Activated CD8-positive, alpha-beta memory T cell treated with anti-CD3 and anti-CD28 coated beads, Interleukin-2, amount 10 ng/mL, durations not matched to agents 7 days and 5 days (primary cell): ENCODE data around the gene PHKB. TPM values are rescaled to one million over a fixed set of nuclear protein-coding genes. Genes with fewer than 3 reads are reported as not detected.

Experiments
- ATAC-seq: fragments of 150-1000 bp; cut with Tn5 transposase; one replicate; pipeline ENCODE4 v1.10.0; 2021; ENCODE audit warnings: moderate library complexity
- CTCF ChIA-PET: fragments of 350-600 bp; sonication (Branson Sonifier 250); formaldehyde crosslinking; loops from one replicate; lab custom pipeline; 2021; ENCODE audit warnings: antibody characterized with exemption; lab: Charles Lee
- DNase-seq: peaks from one replicate; pipeline ENCODE4 v3.0.0-alpha.2; 2020
- H3K27ac Mint-ChIP-seq: one replicate; pipeline ENCODE4 v1.8.0; 2021; ENCODE audit warnings: mild to moderate bottlenecking, mixed read lengths
- H3K27me3 Mint-ChIP-seq: one replicate; pipeline ENCODE4 v1.8.0; 2021; ENCODE audit warnings: mixed read lengths
- H3K36me3 Mint-ChIP-seq: one replicate; pipeline ENCODE4 v1.8.0; 2021; ENCODE audit warnings: mild to moderate bottlenecking, mixed read lengths
- H3K4me1 Mint-ChIP-seq: one replicate; pipeline ENCODE4 v1.8.0; 2021; ENCODE audit warnings: mixed read lengths
- H3K4me3 Mint-ChIP-seq: one replicate; pipeline ENCODE4 v1.8.0; 2021; ENCODE audit warnings: mild to moderate bottlenecking, moderate library complexity, mixed read lengths
- H3K9me3 Mint-ChIP-seq: one replicate; pipeline ENCODE4 v1.8.0; 2022; ENCODE audit warnings: low read depth, mixed read lengths
- total RNA-seq, 2 experiments: library from RNA; stranded (reverse); gene quantifications; one replicate each; pipeline ENCODE4 v1.2.3, GENCODE V29; 2021

Gene PHKB
- total RNA-seq, 2 experiments from 2014 or later: 33.7 to 35.7 TPM

- no peak overlapping the region for H3K27ac Mint-ChIP-seq
- CTCF ChIA-PET: no interaction called here
- ATAC-seq (no peak), DNase-seq (no peak)
- peaks cover under 1% of the 10 kb centered on the region for H3K9me3 Mint-ChIP-seq
- H3K27me3 Mint-ChIP-seq: no peaks in the 10 kb centered on the region
- peaks cover 41% of the 10 kb centered on the region for H3K36me3 Mint-ChIP-seq
- H3K4me3 Mint-ChIP-seq: no peak overlapping the region
- peaks cover 41% of the 10 kb centered on the region for H3K4me1 Mint-ChIP-seq
Measured at GRCh38 chr16:47571049-47571448, 109.9 kb downstream of the PHKB start.

- ATAC-seq: no peak
- Mint-ChIP-seq H3K4me3 (no peak overlapping the region), H3K9me3 (no peaks in the 10 kb centered on the region), H3K4me1 (peaks cover 42% of the 10 kb centered on the region), H3K27me3 (no peaks in the 10 kb centered on the region), H3K36me3 (peaks cover 36% of the 10 kb centered on the region), H3K27ac (no peak overlapping the region)
- no peak for DNase-seq
- CTCF ChIA-PET: no interaction called here
Measured at GRCh38 chr16:47571711-47572110, 110.6 kb downstream of the PHKB start.

GRCh38 chr16:47574091-47575054 lies 113.2 kb downstream of the PHKB start:
- no peak for DNase-seq
- ATAC-seq: peak; percentile 58
- Mint-ChIP-seq H3K36me3 (peaks cover 29% of the 10 kb centered on the region), H3K4me1 (peaks cover 28% of the 10 kb centered on the region), H3K27me3 (no peaks in the 10 kb centered on the region), H3K9me3 (no peaks in the 10 kb centered on the region), H3K4me3 (no peak overlapping the region), H3K27ac (peak overlapping the region; percentile 64)
- CTCF ChIA-PET: no interaction called here

- Mint-ChIP-seq H3K4me3 (no peak overlapping the region), H3K27me3 (no peaks in the 10 kb centered on the region), H3K4me1 (peaks cover 25% of the 10 kb centered on the region), H3K27ac (no peak overlapping the region), H3K9me3 (no peaks in the 10 kb centered on the region), H3K36me3 (peaks cover 25% of the 10 kb centered on the region)
- CTCF ChIA-PET: no interaction called here
- no peak for DNase-seq
- ATAC-seq: no peak
Measured at GRCh38 chr16:47577029-47577428, 115.9 kb downstream of the PHKB start.

GRCh38 chr16:47578033-47578432 lies 116.9 kb downstream of the PHKB start:
- DNase-seq: no peak
- no peak overlapping the region for H3K27ac Mint-ChIP-seq
- peaks cover 23% of the 10 kb centered on the region for H3K4me1 Mint-ChIP-seq
- peaks cover 16% of the 10 kb centered on the region for H3K36me3 Mint-ChIP-seq
- CTCF ChIA-PET: no interaction called here
- H3K27me3 Mint-ChIP-seq: no peaks in the 10 kb centered on the region
- ATAC-seq: no peak
- H3K4me3 Mint-ChIP-seq: no peak overlapping the region
- no peaks in the 10 kb centered on the region for H3K9me3 Mint-ChIP-seq

- no peaks in the 10 kb centered on the region for H3K9me3 Mint-ChIP-seq
- CTCF ChIA-PET: no interaction called here
Measured at GRCh38 chr16:47578573-47578972, 117.4 kb downstream of the PHKB start.

GRCh38 chr16:47581114-47581513 lies 120.0 kb downstream of the PHKB start:
- DNase-seq (no peak), ATAC-seq (no peak)
- CTCF ChIA-PET: no interaction called here
- Mint-ChIP-seq H3K36me3 (peaks cover 1% of the 10 kb centered on the region), H3K9me3 (no peaks in the 10 kb centered on the region), H3K27ac (no peak overlapping the region), H3K4me3 (no peak overlapping the region), H3K27me3 (no peaks in the 10 kb centered on the region), H3K4me1 (peaks cover 3% of the 10 kb centered on the region)

More at GRCh38 chr16:47578573-47578972, 117.4 kb downstream of the PHKB start:
- DNase-seq (no peak), ATAC-seq (no peak)
- Mint-ChIP-seq H3K36me3 (peaks cover 16% of the 10 kb centered on the region), H3K4me3 (no peak overlapping the region), H3K27ac (no peak overlapping the region), H3K4me1 (peaks cover 18% of the 10 kb centered on the region), H3K27me3 (no peaks in the 10 kb centered on the region)

GRCh38 chr16:47584464-47585225 lies 123.5 kb downstream of the PHKB start:
- Mint-ChIP-seq H3K4me1 (no peaks in the 10 kb centered on the region), H3K27me3 (no peaks in the 10 kb centered on the region), H3K9me3 (no peaks in the 10 kb centered on the region), H3K4me3 (no peak overlapping the region), H3K27ac (no peak overlapping the region), H3K36me3 (peaks cover 5% of the 10 kb centered on the region)
- DNase-seq (no peak), ATAC-seq (no peak)
- CTCF ChIA-PET: no interaction called here

GRCh38 chr16:47586121-47586520 lies 125.0 kb downstream of the PHKB start:
- peaks cover 13% of the 10 kb centered on the region for H3K36me3 Mint-ChIP-seq
- no peaks in the 10 kb centered on the region for H3K4me1 Mint-ChIP-seq
- no peak overlapping the region for H3K27ac Mint-ChIP-seq
- no peaks in the 10 kb centered on the region for H3K27me3 Mint-ChIP-seq
- DNase-seq (no peak), ATAC-seq (no peak)
- H3K4me3 Mint-ChIP-seq: no peak overlapping the region
- CTCF ChIA-PET: no interaction called here
- H3K9me3 Mint-ChIP-seq: no peaks in the 10 kb centered on the region

- no peak for ATAC-seq
- Mint-ChIP-seq H3K9me3 (no peaks in the 10 kb centered on the region), H3K27me3 (no peaks in the 10 kb centered on the region), H3K27ac (no peak overlapping the region), H3K4me1 (peaks cover 5% of the 10 kb centered on the region), H3K36me3 (peaks cover 18% of the 10 kb centered on the region), H3K4me3 (no peak overlapping the region)
- CTCF ChIA-PET: interaction anchor here (0.8 kb wide), 1 partner anchor 12 kb away, joined by 3 read pairs; no protein-coding TSS in a partner anchor
- DNase-seq: no peak
Measured at GRCh38 chr16:47590472-47590871, 129.3 kb downstream of the PHKB start.

- Mint-ChIP-seq H3K27ac (no peak overlapping the region), H3K4me3 (no peak overlapping the region), H3K9me3 (no peaks in the 10 kb centered on the region), H3K4me1 (peaks cover 5% of the 10 kb centered on the region), H3K36me3 (peaks cover 22% of the 10 kb centered on the region), H3K27me3 (no peaks in the 10 kb centered on the region)
- ATAC-seq: no peak
- DNase-seq: no peak
- CTCF ChIA-PET: no interaction called here
Measured at GRCh38 chr16:47592232-47592631, 131.1 kb downstream of the PHKB start.

- Mint-ChIP-seq H3K27ac (no peak overlapping the region), H3K27me3 (no peaks in the 10 kb centered on the region), H3K4me1 (no peaks in the 10 kb centered on the region), H3K4me3 (no peak overlapping the region), H3K9me3 (no peaks in the 10 kb centered on the region), H3K36me3 (peaks cover 14% of the 10 kb centered on the region)
- CTCF ChIA-PET: no interaction called here
- DNase-seq (no peak), ATAC-seq (no peak)
Measured at GRCh38 chr16:47599512-47599911, 138.4 kb downstream of the PHKB start.

- CTCF ChIA-PET: no interaction called here
- Mint-ChIP-seq H3K9me3 (no peaks in the 10 kb centered on the region), H3K4me1 (no peaks in the 10 kb centered on the region), H3K36me3 (peaks cover 15% of the 10 kb centered on the region), H3K27ac (no peak overlapping the region), H3K27me3 (no peaks in the 10 kb centered on the region), H3K4me3 (no peak overlapping the region)
- no peak for DNase-seq
- ATAC-seq: no peak
Measured at GRCh38 chr16:47600376-47600775, 139.2 kb downstream of the PHKB start.
